ENCODE data around the gene FITM1. TPM values are rescaled to one million over a fixed set of nuclear protein-coding genes. Genes with fewer than 3 reads are reported as not detected.

FITM1 gene, protein sequence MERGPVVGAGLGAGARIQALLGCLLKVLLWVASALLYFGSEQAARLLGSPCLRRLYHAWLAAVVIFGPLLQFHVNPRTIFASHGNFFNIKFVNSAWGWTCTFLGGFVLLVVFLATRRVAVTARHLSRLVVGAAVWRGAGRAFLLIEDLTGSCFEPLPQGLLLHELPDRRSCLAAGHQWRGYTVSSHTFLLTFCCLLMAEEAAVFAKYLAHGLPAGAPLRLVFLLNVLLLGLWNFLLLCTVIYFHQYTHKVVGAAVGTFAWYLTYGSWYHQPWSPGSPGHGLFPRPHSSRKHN
- under 0.01 and 0.24 TPM in 2 replicates for total RNA-seq

DNA sequence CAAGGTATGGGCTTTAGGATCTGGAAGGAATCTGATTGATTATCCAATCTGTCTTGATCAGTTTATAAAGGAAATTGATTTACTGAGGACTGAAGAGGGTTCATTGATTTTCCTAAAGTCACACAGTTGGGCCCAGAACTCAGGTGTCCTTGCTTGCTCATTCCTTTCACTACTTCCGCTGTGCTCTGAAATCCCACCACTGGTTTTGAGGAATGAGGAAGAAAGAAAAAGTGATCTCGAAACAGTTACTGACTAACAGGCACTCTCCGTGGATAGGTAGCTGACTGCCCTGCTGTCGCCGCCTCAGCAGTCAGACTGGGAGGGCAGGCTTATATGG is at the start of gene FITM1:
FITM1 (plus strand) TSS at position 280 of the 337 bp plus-strand sequence. CDS start 905 bp downstream, outside the sequence.

DNA sequence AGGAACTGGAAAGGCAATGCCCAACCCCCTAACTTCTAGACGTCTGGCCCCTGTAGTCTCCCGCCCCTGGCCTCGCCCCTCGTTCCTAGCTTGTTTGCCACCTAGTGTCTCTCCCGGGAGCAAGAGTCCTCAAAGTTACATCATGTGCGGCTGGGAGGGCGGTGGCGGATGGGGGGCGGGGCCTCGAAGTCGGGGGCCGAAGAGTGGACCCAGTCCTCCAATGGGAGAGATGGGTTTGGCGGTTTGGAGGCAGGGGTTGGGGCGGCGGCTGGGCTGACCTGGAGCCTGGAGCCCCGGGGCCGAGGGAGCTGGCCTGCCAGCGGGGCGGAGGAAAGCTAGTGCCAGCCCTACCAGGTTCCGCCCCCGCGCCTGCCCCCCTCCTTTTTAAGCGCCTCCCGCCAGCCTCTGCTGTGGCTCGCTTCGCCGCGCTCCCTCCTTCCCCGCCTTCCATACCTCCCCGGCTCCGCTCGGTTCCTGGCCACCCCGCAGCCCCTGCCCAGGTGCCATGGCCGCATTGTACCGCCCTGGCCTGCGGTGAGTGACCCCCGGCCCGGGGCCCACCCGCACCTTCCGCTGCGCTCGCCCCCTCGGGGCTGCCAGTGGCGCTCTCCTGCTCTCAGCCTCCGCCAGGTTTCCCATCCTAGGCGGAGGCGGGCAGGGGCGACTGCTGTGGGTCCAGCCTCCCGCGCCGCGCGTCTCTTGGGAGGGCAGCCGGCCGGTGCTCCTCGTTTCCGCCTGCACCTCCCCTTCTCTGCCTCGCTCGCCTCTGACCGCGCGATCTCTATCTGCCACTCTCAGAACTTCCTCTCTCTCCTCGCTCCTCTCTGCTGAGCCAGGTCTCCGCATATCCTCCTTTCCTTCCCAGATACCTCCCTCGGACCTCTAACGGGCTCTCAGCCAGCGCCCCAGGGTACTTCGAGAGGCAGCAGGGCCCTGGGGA is 36.3 kb upstream of the FITM1 start, which contains the start of gene PCK2:
PCK2 (plus strand) TSS at position 411 of the 940 bp plus-strand sequence; CDS start at position 506, 95 bp downstream.

DNA sequence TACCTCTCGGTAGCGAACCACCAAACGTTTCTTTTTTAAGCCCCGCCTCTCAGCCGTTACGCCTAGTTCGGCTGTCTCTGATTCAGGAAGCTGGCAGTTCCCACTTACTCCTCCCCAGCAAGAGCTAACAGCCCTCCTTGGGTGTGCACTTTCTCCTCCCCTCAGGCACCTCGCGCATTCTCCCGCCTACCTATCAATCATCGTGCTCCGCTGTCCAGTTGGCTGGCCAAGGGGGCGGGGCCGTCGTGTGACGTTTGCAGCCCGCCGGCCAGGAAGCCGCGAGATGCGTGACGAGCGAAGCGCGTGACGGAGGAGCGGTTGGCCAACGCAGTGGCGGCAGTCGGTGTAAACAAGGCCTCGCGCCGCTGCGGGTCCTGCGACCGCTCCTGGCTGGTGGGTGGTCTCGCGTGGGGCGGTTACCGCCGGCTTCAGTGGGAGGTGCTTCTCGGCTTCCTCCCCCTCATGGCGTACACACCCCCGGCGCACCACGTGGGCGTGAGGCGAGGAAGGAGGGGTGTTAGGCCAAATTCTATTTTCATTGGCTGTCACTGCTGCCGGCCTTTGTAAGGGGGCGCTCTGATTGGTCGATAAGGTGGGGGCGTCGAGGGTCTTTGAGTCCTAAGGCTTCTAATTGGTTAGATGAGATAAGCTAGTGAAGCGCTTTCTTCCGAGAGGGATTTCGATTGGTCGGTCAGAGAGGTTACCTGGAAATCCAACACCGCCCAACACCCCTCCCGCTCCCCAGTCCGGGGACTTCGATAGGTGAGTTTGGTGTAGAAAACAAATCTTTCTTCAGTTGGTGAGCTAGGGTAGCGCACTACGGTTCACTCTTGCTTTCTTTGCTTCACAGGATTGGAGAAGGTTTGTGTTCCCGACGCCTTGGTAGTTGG is 15.7 kb upstream of the FITM1 start, which contains the start of the genes DCAF11 and NRL:
DCAF11 (plus strand) TSS at position 246 of the 890 bp plus-strand sequence. CDS start 818 bp downstream, outside the sequence.
NRL (minus strand) TSS at position 418 of the 890 bp plus-strand sequence. CDS start 32,101 bp downstream, outside the sequence.

DNA sequence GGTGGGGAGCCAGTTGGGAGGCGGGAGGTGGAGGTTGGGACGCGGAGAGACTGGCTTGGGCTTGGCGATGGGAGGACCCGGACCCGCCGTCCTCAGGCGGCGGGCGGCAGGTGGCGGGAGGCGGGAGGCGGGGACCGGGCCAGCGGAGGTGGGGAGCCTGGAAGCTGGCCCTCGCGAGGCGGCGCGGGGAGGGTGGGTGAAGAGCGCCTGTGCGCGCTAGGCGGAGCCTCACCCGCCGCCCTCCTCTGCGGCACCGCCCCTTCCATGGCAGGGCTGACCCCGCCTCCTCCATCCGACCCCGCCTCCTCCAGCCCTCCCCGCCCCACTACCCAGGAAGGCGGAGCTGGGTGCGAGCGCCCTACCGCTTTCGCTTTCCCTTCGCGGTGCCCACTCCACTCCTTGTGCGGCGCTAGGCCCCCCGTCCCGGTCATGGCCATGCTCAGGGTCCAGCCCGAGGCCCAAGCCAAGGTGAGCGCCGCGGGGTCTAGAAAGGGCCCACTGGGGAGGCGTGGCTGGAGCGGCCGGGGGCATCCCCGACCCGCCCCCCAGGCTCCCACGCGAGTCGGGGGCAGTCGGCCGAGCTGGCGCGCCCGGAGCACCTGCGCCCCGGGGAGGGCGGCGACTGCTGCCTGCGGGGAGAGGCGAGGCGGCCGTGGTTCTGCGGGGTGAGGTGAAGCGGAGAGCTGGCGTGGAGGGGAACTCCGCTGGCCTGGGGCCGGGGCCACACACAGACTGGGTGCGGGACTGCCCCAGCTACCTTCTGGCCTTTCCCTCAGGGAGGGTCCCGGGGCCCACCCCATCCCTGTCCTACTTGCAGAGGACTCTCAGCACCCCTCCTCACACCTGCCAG is 5.6 kb downstream of the FITM1 start, which contains the start of gene PSME1:
PSME1 (plus strand) TSS at position 361 of the 850 bp plus-strand sequence; CDS start at position 430, 69 bp downstream.

DNA sequence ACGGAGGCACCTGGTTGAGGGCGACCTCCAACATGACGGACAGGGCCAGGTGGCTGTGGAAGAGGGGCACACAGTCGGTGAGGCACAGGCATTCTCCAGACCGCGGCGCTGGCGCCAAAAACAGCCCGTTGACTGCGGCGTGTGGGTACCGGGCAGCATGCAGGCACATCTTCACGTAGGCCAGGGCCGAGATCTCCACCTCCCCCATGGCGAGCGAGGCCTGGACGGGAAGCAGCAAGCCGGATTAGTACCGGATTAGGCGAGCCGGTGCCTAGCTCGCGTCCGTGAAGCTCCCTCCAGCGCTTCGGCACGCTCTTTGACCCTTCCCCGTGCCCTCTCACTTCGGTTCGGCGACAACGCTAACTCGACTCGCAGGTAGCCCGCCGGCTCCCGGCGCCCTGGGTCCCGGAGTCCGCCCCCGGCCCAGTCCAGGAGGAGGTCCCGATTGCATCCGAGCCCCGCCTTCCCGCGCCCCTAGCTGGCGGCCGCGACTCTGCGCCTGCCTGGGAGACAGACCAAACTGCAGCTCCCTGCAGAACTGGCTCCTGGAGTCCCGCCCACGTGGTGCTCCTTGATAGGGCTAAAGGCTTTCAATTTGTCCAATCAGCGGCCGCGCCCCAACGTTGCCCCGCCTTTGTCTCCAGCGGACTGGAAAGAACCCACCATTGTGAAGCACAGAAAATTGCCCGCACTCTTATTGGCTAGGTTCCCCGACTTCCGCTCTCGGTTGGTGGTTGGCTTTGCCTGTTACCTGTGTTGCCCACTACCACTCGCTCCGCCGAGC is 10.8 kb downstream of the FITM1 start, which contains the start of gene EMC9:
EMC9 (minus strand) TSS at position 495 of the 784 bp plus-strand sequence; CDS start at position 208, 287 bp downstream.

DNA sequence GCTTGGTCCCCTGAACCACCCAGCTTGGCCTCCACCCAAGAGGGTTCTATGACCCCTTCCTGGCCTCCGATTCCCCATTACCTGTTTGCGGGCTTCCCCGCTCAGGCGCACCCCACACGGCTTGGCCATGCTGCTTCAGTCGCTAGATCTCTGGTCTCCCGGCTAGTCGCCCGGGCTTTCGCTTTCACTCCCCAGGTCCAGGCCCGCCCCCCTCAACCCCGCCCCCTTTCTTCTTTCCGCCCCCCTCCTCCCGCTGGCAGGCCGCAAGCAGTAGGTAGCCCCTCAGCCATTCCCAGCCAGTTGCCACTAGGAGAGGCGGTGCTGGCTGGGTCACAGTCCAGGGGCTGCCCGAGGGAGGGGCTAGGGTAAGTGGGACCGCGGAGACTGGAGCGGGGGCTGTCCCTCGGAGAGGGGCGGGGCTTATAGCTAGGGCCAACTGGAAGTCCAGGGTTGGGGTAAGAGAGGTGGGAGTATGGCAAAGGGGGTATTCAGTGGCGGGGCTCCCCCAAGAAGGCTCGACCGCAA is 16.1 kb downstream of the FITM1 start, which contains the start of gene PSME2:
PSME2 (minus strand) TSS at position 158 of the 525 bp plus-strand sequence; CDS start at position 129, 29 bp downstream.

DNA sequence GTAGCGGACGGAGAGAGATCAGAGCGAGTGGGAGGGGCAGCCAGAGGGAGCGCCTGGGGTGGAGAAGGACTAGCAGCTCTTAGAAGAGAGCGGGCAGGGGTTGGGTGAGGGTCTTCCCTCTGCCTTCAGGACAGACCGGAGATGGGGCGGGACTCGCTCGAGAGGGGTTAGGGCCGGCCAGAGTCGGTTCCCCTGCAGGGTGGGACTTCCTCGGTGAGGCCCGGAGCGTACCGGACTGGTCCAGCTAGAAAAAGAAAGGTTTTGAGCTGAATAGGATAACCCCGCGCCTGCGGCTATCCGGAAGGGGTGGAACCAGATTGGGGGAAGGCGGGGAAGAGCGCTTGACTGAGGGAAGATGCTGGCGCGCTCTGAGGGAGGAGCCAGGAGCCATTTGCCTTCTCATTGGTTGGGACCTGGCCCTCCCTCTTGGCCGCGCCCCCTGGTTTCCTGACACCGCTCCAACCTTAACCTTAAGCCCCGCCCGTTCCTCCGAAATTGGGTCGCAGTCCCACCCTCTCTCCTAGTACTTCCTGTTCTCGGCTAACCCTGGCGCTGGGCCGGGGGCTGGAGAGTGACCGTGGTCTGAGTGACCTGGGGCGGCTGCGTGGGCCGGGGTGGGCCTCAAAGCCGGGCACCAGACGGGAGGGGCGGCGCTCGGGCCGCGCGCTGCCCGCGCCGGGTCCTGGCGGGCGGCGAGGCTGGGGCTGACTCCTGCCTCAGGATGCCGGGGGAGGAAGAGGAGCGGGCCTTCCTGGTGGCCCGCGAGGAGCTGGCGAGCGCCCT is 16.7 kb downstream of the FITM1 start, which contains the start of gene RNF31:
RNF31 (plus strand) TSS at position 521 of the 783 bp plus-strand sequence; CDS start at position 722, 201 bp downstream.

DNA sequence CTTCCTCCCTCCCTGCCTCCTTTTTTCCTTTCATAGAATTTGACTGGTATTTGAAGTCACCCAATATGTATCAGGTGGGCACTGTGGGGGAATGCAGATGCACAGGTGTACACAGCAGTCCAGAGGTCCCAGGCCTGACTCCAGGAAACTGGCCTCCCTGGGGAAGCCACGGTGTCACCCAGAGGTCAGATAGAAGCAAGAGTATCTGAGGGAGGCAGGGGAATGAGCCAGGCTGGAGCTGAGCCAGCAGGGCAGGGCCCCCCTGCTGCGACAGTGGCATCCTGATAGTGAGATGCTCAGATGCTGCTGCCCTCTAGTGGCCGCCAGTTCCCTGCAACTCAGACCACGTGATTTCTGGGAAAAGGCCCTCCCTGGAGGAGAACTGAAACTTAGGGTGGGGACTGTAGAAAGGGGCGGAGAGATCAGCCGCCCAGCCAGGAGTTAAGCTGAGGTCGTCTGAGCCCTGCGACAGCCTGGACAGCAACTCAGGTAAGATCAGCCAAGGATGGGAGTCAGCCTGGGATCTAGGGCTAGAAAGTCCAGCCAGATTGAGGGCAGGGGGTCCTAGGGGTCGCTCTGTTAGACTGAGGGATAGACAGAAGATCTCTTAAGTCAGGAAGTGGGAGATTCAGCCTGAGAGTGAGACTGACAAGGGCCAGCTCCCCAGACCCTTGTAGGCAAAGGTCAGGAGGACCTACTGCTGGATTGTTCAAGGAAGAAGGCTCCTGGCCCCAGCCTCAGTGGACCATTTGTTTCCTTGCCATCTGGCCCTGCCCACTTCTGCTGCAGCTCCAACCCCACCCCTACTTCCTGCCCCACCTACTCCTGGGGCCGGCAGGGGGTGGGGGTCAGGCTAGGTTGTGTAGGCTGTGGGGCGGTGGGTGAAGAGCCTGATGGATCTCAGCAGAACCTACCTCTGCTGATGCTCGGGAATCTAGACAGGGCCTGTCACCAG is 30.7 kb downstream of the FITM1 start, which contains the start of gene IRF9:
IRF9 (plus strand) TSS at position 416 of the 955 bp plus-strand sequence. CDS start 880 bp downstream, outside the sequence.

DNA sequence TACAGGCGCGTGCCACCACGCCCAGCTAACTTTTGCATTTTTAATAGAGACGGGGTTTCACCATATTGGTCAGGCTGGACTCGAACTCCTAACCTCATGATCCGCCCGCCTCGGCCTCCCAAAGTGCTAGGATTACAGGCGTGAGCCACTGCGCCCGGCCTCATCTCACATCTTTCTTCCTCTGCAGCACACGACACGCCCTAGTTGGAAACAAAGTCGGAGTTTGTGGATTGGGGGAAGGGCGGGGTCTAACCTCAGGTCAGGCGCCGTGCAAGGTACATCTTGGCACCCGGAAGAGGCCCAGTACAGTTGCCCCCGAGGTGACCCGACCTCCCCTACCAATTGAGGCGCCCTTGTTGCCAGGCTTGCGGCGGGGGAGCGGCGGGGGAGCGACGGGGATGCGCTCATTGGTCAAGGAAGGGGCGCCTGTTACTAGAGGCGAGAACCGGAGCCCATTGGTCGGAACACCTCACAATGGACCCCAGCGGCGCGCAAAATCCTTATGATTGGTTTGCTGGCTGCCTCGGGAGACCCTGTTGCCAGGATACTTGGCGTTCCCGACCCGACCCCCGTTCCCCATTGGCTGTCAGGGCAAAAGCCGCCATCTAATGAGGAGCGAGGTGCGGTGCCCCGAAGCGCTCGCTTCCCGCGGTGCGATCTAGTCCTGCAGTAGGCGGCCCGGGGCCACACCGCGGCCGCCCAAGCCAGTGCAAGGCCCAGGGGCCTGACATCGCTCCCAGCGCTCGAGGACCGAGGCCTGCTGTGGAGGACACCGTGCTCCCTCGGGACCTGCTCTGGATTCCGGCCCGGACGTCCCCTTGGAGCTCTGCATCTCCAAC is 41.2 kb downstream of the FITM1 start, which contains the start of gene REC8:
REC8 (plus strand) TSS at position 659 of the 839 bp plus-strand sequence. CDS start 473 bp downstream, outside the sequence.

Other genes starting within 250 kb of the FITM1 start
- gene DHRS4, start 176.9 kb upstream of the FITM1 start, total RNA-seq = 26.0 and 29.6 TPM in 2 replicates
- gene DHRS4L2, start 141.7 kb upstream of the FITM1 start, total RNA-seq = 11.5 and 12.0 TPM in 2 replicates
- gene CARMIL3, start 78.7 kb upstream of the FITM1 start, total RNA-seq = under 0.01 and 0.24 TPM in 2 replicates
- not detected in 2 replicates for gene CPNE6, start 59.1 kb upstream of the FITM1 start, total RNA-seq
- gene PCK2, start 36.3 kb upstream of the FITM1 start, total RNA-seq = 57.1 and 93.8 TPM in 2 replicates
- 70.1 and 80.1 TPM in 2 replicates for gene DCAF11, start 15.9 kb upstream of the FITM1 start, total RNA-seq
- gene NRL, start 15.7 kb upstream of the FITM1 start, total RNA-seq = 0.96 and 1.9 TPM in 2 replicates
- 92.9 and 152 TPM in 2 replicates for gene PSME1, start 5.5 kb downstream of the FITM1 start, total RNA-seq
- gene EMC9, start 10.9 kb downstream of the FITM1 start, total RNA-seq = 11.7 and 12.8 TPM in 2 replicates
- 33.7 and 78.8 TPM in 2 replicates for gene PSME2, start 16.0 kb downstream of the FITM1 start, total RNA-seq
- 23.9 and 49.0 TPM in 2 replicates for gene RNF31, start 16.8 kb downstream of the FITM1 start, total RNA-seq
- gene IRF9, start 30.6 kb downstream of the FITM1 start, total RNA-seq = 16.8 and 62.9 TPM in 2 replicates
- gene REC8, start 41.4 kb downstream of the FITM1 start, total RNA-seq = 1.7 and 6.0 TPM in 2 replicates
- gene IPO4, start 58.2 kb downstream of the FITM1 start, total RNA-seq = 45.6 and 64.3 TPM in 2 replicates
- 63.9 and 79.9 TPM in 2 replicates for gene TM9SF1, start 64.8 kb downstream of the FITM1 start, total RNA-seq
- gene TSSK4, start 75.0 kb downstream of the FITM1 start, total RNA-seq = not detected in 2 replicates
- 32.8 and 40.7 TPM in 2 replicates for gene CHMP4A, start 82.8 kb downstream of the FITM1 start, total RNA-seq
- gene MDP1, start 85.4 kb downstream of the FITM1 start, total RNA-seq = 10.8 and 14.7 TPM in 2 replicates
- gene NEDD8, start 101.7 kb downstream of the FITM1 start, total RNA-seq = 91.6 and 113 TPM in 2 replicates
- gene GMPR2, start 102.3 kb downstream of the FITM1 start, total RNA-seq = 95.1 and 97.1 TPM in 2 replicates
- gene TINF2, start 112.0 kb downstream of the FITM1 start, total RNA-seq = 53.1 and 287 TPM in 2 replicates
- 69.1 and 167 TPM in 2 replicates for gene TGM1, start 132.5 kb downstream of the FITM1 start, total RNA-seq
- 53.9 and 65.1 TPM in 2 replicates for gene RABGGTA, start 140.9 kb downstream of the FITM1 start, total RNA-seq
- 23.0 and 29.4 TPM in 2 replicates for gene DHRS1, start 169.1 kb downstream of the FITM1 start, total RNA-seq
- gene NOP9, start 169.2 kb downstream of the FITM1 start, total RNA-seq = 26.6 and 41.4 TPM in 2 replicates
- gene CIDEB, start 177.3 kb downstream of the FITM1 start, total RNA-seq = 1.4 and 6.0 TPM in 2 replicates
- 30.3 and 32.5 TPM in 2 replicates for gene LTB4R2, start 179.5 kb downstream of the FITM1 start, total RNA-seq
- 13.5 and 13.6 TPM in 2 replicates for gene LTB4R, start 180.8 kb downstream of the FITM1 start, total RNA-seq
- 1.7 TPM in 1 of 2 replicates, not detected in the other for gene ADCY4, start 204.4 kb downstream of the FITM1 start, total RNA-seq
- 2.1 and 5.1 TPM in 2 replicates for gene RIPK3, start 209.3 kb downstream of the FITM1 start, total RNA-seq
- 10.6 and 17.3 TPM in 2 replicates for gene NFATC4, start 237.5 kb downstream of the FITM1 start, total RNA-seq

All from tracheal epithelial cell (primary cell).